ENCODE measurements around the gene FAM181A.

FAM181A gene

GRCh38 chr14:93926873-93927799 lies at the start of gene FAM181A:
Gene FAM181A (plus strand): TSS chr14:93927344. CDS start chr14:93928286, 942 bp downstream.
- peak; percentile 22 to 47 for DNase-seq

- DNase-seq: no peak
Measured at GRCh38 chr14:93878212-93878611, 48.9 kb upstream of the FAM181A start.

- DNase-seq: no peak
Measured at GRCh38 chr14:93878871-93879270, 48.3 kb upstream of the FAM181A start.

GRCh38 chr14:93879362-93879983 lies 47.7 kb upstream of the FAM181A start:
- no peak for DNase-seq

- no peak for DNase-seq
Measured at GRCh38 chr14:93880021-93880820, 46.9 kb upstream of the FAM181A start.

- DNase-seq: no peak
Measured at GRCh38 chr14:93884950-93885349, 42.2 kb upstream of the FAM181A start.

DNA sequence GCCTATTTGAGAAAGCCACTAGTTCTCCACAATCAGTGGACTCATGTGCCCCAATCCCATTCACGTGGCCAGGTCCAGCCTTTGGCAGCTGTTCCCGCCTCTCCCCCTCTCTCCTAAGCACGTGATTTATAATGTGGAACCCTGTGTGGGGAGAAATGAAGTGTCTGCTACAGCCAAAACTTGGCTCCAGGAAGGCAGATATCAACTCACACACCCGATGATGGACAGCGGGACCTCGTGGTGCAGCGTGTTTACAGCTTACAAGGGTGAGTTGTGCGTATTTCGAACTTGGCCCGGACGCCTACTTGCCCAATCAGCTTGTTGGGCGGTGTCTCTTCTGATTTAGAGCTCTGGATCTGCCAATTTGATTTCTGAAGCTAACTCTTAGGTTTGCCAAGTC lies 38.1 kb upstream of the FAM181A start:
- DNase-seq: no peak

DNA sequence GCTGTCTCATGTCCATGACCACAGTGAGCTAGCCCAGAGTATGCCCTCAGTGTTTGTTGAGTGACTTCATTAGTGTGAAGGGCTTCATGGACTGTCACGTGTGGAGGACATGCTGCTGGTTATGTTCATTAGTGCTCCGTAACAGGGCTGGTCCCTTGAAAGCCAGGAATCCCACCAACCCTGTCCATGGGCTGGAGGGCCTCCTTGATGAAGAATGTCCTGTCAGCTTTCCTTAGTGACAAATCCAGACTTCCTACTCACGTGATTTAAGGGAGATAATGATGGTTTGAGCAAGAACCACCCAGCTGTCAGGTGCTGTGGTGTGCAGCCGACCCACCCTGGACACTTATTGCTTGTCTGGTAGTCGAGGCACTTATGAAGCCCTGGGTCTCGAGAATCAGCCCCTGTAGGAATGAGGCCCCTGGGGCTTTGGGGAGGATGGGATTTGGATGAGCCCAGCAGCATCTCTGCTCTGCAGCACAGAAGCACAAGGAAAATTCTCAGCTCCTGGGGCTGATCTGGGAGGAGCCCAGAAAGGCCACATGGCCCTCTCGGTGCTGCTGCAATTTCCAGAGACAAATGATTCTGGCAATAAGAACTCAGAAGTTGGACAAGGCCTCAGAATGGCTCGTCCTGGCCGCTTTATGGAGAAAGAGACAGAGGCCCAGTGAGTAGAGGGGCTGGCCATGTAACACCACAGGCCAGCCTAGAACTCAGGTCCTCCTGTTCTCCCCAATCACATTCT lies 37.2 kb upstream of the FAM181A start:
- DNase-seq: no peak

DNA sequence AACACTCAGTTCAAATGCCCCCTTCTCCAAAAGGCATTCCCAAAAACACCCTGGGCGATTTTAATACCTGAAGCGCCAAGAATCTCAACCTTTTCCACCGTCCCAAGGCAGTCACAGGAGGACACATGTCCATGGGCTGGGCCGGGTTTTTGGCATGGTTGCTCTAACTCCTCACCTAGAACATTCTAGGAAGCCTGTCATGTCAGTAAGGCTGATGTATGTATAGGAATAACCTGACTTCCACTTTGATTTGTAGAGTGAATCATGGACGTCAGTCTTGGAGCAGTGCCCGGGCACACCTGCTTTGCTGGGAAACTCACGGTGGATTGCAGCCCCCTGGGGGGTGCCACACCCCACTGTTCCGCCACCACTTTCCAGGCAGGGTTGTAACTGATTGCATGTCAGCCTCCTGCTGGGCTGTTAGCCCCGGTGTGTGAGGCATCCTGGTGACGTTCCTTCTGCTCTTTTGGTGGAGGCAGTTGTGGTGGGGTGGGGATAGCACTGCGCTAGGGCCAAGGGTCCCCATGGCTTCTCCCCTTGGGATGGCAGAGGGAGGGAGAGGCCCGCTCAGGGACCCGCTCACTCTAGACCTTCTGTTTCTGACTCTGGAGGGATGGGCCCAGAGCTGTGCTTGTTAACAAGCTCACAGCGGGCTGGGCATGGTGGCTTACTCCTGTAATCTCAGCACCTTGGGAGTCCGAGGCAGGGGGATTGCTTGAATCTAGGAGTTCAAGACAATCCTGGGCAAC lies 35.2 kb upstream of the FAM181A start:
- DNase-seq: no peak

GRCh38 chr14:93892505-93892839 lies 34.7 kb upstream of the FAM181A start:
- no peak for DNase-seq

GRCh38 chr14:93892923-93893558 lies 34.1 kb upstream of the FAM181A start:
- peak; percentile 14 to 27 for DNase-seq

- DNase-seq: no peak
Measured at GRCh38 chr14:93893661-93894261, 33.4 kb upstream of the FAM181A start.

- no peak for DNase-seq
Measured at GRCh38 chr14:93895023-93895604, 32.0 kb upstream of the FAM181A start.

GRCh38 chr14:93897476-93897845 lies 29.7 kb upstream of the FAM181A start:
- DNase-seq: no peak

DNA sequence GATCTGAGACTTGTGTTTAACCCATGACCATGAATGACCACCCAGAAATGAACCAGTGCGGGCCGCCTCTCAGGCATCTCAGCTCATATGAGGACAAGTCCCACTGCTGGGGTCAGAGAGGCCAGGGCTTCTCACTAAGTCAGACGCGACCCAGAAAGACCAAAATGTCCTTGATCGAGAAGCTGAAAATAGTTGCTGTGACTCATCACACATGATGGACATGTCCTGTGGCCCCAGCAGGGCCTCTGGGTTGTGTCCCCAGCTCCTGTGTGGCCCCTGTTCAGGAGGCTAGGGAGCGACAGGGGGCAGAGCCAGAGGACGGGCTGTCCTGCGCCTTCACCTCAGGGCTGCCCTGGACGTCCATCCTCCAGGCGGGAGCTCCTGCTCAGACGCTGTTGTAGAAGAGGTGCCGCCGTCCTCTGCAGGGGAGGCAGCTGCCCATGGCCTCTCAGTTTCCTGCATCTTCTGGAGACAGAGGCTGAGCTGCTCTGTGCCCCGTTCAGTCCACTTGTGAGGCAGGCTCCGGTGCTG lies 29.0 kb upstream of the FAM181A start:
- DNase-seq: no peak

DNA sequence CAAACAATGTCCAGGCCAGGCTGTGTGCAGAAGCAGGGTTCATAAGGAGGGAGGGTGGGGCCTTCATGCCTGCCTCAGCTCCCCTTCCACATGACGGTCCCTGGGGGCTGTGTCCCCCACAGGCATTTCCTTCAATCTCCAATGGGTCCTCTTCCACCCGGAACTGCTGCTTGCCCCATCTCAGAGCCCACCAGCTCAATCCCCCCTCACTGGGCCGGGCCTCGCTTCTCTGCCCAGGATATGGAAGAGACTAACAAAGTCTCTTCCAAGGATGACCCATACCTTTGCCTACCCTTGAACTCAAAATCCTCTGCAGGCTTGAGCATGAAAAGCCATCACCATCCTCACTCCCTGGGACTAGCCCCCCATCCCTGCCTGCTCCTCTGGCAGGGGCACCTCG lies 28.4 kb upstream of the FAM181A start:
- DNase-seq: no peak

GRCh38 chr14:93901813-93902212 lies 25.3 kb upstream of the FAM181A start:
- no peak for DNase-seq

DNA sequence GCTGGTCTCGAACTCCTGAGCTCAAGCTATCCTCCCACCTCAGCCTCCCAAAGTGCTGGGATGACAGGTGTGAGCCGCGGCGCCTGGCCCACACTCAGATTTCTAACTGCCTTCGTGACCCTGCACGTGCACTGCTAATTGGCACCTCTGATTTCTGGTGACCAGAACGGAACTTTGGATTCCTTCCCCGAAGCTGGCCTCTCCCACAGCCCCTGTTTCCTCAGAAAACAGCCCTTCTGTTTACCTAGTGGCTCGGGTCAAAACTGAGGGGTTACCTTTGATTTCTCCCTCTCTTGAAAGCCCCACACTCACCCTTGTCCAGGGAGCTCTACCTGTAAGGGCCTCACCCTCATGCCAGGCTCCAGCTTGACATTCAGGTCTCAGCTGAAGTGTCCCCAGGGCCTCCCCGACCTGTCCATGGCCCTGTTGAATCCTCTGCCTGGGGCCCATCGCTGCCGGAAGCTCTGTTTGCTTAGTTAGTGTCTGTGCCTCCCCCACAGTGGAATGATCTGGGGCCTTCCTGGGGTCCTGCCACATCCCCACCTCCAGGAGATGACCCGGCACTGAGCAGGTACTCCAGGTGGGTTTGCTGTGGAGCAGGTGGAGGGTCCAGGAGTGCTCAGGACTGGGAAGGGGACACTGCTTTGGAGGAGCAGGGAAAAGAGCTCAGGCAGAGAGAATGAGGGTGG lies 24.4 kb upstream of the FAM181A start:
- no peak for DNase-seq

- DNase-seq: no peak
Measured at GRCh38 chr14:93903342-93904184, 23.6 kb upstream of the FAM181A start.
